ENCODE measurements around the gene TIFAB.

TIFAB gene

GRCh38 chr5:135491552-135492318 is 39.6 kb upstream of the TIFAB start:
- H3K4me3 ChIP-seq (ENCODE audit: low read length): no peak overlapping the region
- H3K4me2 ChIP-seq (ENCODE audit: low read length): no peak overlapping the region
- no peaks in the 10 kb centered on the region for H3K9me3 ChIP-seq (ENCODE audit: control insufficient read depth, insufficient read depth, low read length)
- TF ChIP-seq EZH2phosphoT487 (IDR thresholded peaks at IDR 0.05; ENCODE audit: borderline replicate concordance, low read length) (no peak), CTCF (IDR thresholded peaks at IDR 0.05; ENCODE audit: low read depth, low read length, poor library complexity, severe bottlenecking) (no peak)
- no peaks in the 10 kb centered on the region for H3K4me1 ChIP-seq (ENCODE audit: control insufficient read depth, low read length)
- H3K79me2 ChIP-seq (ENCODE audit: control insufficient read depth, low read length): no peaks in the 10 kb centered on the region
- H3K9me2 ChIP-seq (replicated peaks; ENCODE audit: control insufficient read depth, low read length): no peaks in the 10 kb centered on the region
- H3K36me3 ChIP-seq (ENCODE audit: control insufficient read depth, low read length): no peaks in the 10 kb centered on the region
- H3K27ac ChIP-seq (ENCODE audit: low read depth, low read length): no peak overlapping the region
- no peaks in the 10 kb centered on the region for H3F3A ChIP-seq (ENCODE audit: control insufficient read depth, insufficient read depth)
- H4K20me1 ChIP-seq (ENCODE audit: control insufficient read depth, insufficient read depth, low read depth, low read length): no peaks in the 10 kb centered on the region
- H3K27me3 ChIP-seq (ENCODE audit: control insufficient read depth, low read length): peaks cover 67% of the 10 kb centered on the region

DNA sequence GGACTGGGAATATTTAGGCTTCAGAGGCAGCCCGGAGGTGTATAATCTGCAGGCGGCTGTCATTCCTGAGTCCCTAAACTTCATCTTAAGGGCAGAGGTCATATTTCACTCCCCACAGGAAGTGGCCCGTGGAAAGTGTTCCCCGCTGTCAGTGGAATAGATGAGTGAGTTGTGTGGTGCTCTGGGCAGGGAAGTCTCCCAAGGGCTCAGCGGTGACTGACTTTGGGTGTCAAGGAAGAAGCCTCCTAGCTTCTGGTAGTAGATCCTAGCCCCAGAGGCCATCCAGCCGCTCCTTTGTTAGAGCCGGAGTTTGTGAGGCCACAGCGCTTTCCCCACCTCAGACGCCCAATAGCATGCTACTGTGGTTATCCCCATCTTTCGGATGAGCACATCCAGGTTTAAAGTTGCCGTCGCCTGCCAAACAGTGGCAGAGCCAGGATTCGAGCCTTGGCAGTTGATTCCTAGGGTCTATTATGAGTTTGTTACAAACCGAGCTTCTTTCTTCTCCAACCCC is 38.9 kb upstream of the TIFAB start:
- H3K9me2 ChIP-seq (replicated peaks; ENCODE audit: control insufficient read depth, low read length): no peaks in the 10 kb centered on the region
- no peak overlapping the region for H3K4me3 ChIP-seq (ENCODE audit: low read length)
- H3K27ac ChIP-seq (ENCODE audit: low read depth, low read length): no peak overlapping the region
- no peak overlapping the region for H3K4me2 ChIP-seq (ENCODE audit: low read length)
- no peaks in the 10 kb centered on the region for H3F3A ChIP-seq (ENCODE audit: control insufficient read depth, insufficient read depth)
- H3K36me3 ChIP-seq (ENCODE audit: control insufficient read depth, low read length): no peaks in the 10 kb centered on the region
- no peaks in the 10 kb centered on the region for H4K20me1 ChIP-seq (ENCODE audit: control insufficient read depth, insufficient read depth, low read depth, low read length)
- no peak for TF ChIP-seq EZH2phosphoT487 (IDR thresholded peaks at IDR 0.05; ENCODE audit: borderline replicate concordance, low read length)
- TF ChIP-seq CTCF (IDR thresholded peaks at IDR 0.05; ENCODE audit: low read depth, low read length, poor library complexity, severe bottlenecking): no peak
- no peaks in the 10 kb centered on the region for H3K4me1 ChIP-seq (ENCODE audit: control insufficient read depth, low read length)
- peaks cover 69% of the 10 kb centered on the region for H3K27me3 ChIP-seq (ENCODE audit: control insufficient read depth, low read length)
- no peaks in the 10 kb centered on the region for H3K79me2 ChIP-seq (ENCODE audit: control insufficient read depth, low read length)
- H3K9me3 ChIP-seq (ENCODE audit: control insufficient read depth, insufficient read depth, low read length): no peaks in the 10 kb centered on the region

GRCh38 chr5:135490245-135491037 is 38.3 kb upstream of the TIFAB start:
- H3K4me2 ChIP-seq (ENCODE audit: low read length): no peak overlapping the region
- H3K27ac ChIP-seq (ENCODE audit: low read depth, low read length): no peak overlapping the region
- no peaks in the 10 kb centered on the region for H3K9me3 ChIP-seq (ENCODE audit: control insufficient read depth, insufficient read depth, low read length)
- H3K36me3 ChIP-seq (ENCODE audit: control insufficient read depth, low read length): no peaks in the 10 kb centered on the region
- no peaks in the 10 kb centered on the region for H3F3A ChIP-seq (ENCODE audit: control insufficient read depth, insufficient read depth)
- TF ChIP-seq CTCF (IDR thresholded peaks at IDR 0.05; ENCODE audit: low read depth, low read length, poor library complexity, severe bottlenecking) (no peak), EZH2phosphoT487 (IDR thresholded peaks at IDR 0.05; ENCODE audit: borderline replicate concordance, low read length) (no peak)
- no peak overlapping the region for H3K4me3 ChIP-seq (ENCODE audit: low read length)
- no peaks in the 10 kb centered on the region for H3K79me2 ChIP-seq (ENCODE audit: control insufficient read depth, low read length)
- H3K4me1 ChIP-seq (ENCODE audit: control insufficient read depth, low read length): no peaks in the 10 kb centered on the region
- H3K9me2 ChIP-seq (replicated peaks; ENCODE audit: control insufficient read depth, low read length): no peaks in the 10 kb centered on the region
- peaks cover 68% of the 10 kb centered on the region for H3K27me3 ChIP-seq (ENCODE audit: control insufficient read depth, low read length)
- no peaks in the 10 kb centered on the region for H4K20me1 ChIP-seq (ENCODE audit: control insufficient read depth, insufficient read depth, low read depth, low read length)
